NCI-H2107 (cell line): ENCODE measurements around the gene LIN37.
"Not testable (repeated sequence)": the region's sequence is repeated elsewhere in the genome, so short reads cannot be mapped to it uniquely, and the experiment has no call there.

Source experiments
- DNase-seq: peaks from one replicate; lab custom pipeline; 2025; lab: John Stamatoyannopoulos, UW

Gene LIN37

DNA sequence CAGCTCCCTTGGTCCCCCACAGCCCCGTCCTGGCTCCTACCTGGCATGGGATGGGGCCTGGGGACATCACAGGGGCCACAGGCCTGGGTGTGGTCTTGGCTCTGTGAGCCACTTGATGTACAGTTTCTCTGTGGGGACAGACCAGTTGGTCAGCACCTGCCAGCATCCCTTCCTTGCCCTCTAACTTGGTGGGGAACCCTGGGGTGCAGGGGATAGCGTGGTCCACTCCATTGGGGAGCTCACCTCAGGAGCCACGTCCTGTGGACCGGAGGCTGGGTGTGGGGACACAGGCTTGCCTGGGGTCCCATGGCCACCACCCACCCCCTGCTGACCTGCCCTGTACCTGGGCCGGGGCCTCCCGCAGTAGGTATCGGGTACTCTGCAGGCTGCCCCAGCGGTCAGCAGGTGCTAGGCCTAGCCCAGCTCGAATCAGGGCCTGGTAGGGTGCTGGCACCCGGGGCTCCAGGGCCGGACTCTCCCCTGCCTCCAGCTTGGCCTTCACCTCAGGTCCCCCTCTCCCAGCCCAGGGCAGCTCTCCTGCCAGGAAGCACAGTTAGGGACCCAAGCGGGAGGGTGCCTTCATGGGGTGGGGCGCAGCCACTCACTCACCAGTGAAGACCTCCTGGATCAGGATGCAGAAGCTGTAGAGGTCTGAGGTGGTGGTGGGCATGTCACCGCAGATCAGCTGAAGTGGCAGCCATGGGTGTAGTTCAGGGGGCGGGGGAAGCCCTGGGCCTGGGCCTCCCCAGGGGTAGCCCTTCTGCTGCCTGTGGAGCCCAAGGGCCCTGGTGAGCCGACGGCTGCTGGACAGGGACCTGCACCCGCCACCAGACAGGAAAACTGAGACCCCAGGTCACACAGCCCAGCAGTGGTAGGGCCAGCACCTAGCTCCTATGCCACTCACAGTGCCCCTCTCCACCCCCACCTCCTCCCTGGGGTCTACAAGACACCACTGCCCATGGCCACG, 41.9 kb downstream of the LIN37 start:
- DNase-seq = no peak

DNA sequence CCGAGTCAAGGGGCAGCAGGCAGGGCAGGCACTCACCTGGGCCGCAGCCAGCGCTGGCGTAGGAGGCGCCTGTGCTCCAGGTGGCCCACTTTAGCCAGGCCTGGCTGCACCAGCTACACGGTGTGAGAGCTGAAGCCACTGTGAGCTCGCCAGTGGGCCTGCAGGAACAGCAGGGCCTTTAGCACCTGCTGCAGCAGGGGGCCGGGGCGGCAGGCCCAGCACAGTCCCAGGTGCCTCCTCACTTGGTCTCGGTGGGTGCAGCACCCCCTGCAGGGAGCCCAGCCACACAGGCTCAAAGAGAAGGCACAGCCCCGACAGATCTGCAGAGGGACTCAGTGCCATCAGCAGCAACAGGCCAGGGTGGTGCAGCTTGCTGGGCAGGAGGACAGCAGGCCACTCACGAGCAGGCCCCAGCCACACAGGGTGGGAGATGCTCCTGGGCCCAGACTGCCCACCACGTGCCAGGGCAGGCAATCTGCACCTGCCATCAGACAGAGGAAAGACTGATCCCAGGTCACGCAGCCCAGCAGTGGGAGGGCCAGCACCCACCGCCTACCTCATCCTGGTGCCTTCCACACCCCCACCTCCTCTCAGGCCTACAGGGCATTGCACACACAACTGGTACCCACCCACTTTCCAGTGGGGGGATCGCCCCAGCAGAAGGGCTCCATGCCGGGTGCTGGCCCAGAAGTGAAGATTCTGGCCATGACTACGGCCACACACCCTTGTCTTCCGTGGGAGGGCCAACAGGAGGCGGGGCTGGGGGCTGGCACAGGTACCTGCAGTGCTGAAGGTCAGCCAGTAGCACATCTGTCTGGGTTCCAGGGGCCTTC, 42.8 kb downstream of the LIN37 start:
- DNase-seq = peak; percentile 26

DNA sequence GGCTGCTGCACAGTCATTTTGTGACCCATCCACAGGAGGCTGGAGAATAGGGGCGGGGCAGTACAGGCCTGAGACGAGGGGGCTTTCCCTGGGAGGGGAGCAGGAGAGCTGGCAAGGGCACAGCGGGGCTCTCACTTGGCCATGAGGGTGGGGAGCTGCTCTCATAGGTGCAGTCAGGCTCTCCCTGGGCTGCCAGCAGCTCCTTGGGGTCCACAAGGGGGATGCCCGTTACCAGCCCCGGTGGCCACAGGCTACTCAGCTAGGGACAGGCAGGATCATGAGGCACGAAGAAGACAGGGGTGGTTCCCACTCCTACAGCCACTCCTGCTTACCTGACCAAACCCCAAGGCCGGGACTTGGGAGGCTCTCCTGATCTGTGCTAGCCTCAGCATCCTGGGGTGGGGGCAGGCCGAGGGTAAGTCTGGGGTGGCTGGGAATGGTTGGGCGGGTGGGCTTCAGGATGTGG, 43.5 kb downstream of the LIN37 start:
- DNase-seq = no peak

DNA sequence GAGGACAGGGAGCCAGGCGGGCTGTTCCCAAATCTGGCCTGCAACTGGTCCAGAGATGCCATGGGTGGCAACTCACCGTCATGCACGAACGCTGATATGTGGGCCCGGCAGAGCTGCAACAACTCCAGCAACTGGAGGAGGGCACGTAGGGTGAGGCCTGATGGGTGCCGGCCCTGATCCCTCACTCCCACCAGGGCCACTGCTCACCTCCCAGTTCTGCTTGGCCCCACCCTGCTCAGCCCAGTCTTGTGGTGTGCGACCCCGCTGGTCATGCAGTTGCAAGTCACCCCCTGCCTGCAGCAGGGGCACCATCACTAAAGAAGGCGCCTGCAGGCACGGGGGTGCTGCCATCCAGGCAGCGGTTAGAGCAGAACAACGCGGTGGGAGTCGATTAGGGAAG, 43.9 kb downstream of the LIN37 start:
- DNase-seq = no peak

DNA sequence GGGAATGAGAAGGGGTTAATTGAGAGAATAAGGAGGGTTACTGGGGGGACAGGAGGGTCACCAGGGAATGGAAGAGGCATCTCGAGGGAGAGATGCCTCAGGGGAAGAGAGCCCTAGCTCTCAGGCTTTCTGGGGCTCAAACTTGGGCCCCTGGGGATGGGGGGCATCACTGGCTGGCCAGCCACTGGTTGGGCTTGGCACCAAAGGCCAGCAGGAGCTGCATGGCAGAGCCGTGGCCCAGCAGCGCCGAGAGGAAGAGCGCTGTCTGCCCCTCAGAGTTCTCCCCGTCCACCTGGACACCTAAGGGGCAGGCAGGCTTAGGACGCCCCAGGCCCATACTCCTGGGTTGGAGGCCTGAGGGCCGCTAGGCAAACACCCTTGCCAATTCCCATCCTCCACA, 44.5 kb downstream of the LIN37 start:
- DNase-seq = no peak

DNA sequence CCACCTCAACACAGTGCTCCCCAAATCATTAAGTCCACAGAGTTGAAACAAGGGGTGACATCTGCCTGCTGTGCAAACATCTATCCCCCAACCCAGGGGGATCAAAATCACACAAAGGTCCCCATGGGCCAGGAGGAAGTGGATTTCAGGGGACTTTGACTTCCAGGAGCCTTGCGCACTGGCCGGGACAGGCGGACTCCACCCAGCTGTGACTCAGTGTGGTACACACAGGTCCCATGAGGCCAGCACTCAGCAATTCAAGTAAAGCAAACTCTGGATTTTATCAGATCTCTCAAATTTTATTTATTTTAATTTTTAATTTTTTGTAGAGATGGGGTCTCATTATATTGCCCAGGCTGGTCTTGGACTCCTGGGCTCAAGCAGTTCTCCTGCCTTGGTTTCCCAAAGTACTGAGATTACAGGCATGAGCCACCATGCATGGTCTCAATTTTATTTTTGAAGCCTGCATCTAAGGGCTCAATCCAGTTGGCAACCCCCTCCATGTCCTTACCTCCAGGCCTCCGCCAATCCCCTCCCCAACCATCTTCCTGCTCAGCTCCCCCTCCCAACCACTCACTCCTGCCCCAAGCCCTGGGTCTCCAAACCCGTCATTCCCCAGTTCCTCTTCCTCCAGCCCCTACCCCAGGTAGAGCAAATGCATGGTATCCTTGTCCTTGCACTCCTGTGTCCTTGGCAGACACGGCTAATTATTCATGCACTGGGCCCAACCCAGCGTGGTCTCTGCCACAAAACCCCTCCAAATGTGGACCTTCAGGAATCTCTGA, 45.2 kb downstream of the LIN37 start:
- no peak for DNase-seq

DNA sequence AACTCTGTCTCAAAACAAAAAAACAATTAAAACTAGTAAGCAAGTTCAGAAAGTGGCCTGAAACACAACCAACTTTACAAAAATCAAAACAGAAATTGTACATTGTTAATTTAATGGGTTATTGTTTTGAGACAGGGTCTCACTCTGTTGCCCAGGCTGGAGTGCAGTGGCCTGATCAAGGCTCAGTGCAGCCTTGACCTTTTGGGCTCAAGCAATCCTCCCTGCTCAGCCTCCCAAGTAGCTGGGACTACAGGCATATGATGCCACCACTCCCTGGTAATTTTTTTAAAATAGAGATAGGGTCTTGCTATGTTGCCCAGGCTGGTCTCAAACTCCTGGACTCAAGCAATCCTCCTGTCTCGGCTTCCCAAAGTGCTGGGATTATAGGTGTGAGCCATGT, 47.2 kb downstream of the LIN37 start:
- not testable (repeated sequence) for DNase-seq

DNA sequence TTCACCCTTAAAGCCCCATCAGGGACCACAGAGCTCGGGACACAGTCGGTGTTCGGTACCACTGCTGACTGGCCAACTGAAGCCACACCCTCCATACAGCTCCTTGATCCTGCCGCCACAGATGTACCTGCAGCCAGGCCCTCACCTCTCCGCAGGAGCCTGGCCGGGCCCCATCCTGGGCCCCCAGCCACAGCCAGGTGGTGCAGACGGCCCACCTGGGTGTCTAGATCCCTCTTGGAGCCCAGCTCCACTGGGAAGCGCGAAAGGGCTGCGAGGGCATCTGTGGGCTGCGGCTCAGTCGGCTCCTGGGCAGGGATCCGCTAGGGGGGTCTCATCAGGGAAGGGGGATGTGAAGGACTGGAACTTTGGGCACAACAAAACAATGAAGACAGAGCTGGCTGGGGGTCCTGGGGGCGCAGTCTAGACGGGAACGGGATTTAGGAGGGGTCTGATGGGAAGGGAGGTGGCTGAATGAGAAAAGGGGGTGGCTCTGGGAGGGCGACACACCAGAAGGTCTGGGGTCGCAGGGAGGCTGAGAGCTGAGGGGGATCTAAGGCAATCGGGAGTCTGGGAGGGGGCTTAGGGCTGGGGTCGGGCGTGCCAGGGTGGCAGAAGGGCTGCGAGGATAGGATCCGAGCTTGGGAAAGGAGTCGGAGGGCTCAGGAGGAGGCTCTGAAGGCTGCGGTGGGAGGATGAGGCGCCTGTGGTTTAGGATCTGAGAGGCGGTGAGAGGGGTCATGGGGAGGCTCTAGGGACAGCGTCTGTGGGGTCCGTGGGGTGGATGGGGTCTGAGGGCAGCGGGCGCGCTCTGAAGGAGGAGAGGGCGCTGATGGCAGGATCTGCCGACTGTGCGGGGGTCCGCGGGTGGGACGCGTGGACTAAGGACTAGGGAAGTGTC, 48.5 kb downstream of the LIN37 start:
- DNase-seq = no peak

DNA sequence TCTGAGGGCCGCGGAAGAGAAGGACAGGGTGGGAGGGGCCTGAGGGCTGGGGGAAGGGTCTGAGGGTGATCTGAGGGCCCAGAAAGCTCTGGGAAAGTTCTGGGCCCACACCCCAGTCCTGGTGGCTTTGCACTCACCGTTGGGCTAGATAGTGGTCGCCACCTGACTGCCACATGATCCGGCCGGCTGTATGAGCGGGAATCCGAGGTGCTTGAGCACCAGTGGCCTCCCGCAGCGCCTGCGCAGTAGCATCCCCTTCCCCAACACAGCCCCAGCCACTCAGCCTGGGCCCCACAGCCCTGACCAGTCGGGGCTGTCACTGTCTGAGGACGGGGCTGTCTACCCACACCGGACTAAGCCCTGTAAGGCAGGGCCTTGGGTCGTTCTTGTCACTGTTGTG, 49.3 kb downstream of the LIN37 start:
- no peak for DNase-seq

DNA sequence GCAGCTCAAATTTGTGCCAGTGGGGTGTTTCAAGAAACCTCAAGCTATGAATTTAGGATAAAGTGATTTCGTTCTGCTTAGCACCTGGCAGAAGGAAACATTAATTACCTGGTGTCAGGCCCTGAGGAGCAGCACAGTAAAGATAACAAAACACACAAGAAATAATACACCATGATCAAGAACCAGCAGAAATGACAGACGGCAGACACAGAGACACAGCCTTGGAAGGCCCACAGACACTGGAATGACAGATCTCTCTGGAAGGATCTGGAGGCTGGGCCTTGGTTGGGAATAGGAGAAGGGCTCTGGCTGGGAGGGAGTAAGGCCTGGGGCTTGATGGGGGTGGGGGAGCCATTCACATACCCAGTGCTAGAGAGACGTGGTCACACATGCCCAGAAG, 53.5 kb downstream of the LIN37 start:
- DNase-seq = no peak
